ENCODE results near the gene LRRC4C.

DNA sequence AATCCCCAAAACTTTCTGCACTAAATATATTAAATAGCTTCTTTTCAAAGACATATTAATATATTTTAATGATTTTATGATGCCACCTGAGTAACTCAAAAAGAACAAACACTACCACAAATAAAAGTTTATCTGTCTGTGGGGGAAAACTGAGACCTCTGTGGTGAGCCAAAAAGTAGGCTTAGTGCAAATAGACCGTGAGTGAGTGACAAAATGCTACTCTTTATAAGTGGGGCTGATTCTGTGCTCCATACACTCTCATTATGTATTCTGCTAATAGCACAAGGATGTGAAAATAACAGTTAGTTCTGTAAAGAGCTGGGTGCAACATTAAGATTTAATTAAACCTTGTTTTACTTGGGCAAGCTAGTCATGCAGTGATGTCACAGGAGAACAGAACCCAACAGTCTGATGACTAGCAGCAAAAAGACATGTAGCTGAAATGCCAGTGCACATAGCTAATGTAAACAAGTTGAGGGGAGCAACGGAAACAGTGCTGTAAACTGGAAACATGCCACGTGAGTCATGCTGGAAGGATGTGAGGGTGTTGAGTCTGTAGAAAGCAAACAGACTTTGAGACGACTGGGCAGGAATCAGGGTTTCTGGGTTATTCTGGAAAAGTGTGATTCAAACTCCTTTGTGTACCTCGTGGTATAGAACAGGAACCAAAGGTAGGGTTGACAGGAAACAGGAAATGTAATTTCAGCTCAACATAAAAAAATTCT lies 1130.4 kb downstream of the LRRC4C start:
- TF ChIP-seq RFX5 (IDR thresholded peaks at IDR 0.05; ENCODE audit: low read length) (peak; percentile 64; the same call in 1 of the 2 replicates), GABPA (IDR thresholded peaks at IDR 0.05; ENCODE audit: low read depth) (peak; percentile 37), YY1 (IDR thresholded peaks at IDR 0.05; ENCODE audit: low read depth) (no peak), EP300 (IDR thresholded peaks at IDR 0.05; ENCODE audit: borderline replicate concordance in 1 of 2, low read depth in 1 of 2, low read length in 1 of 2) (peak in 1 of 2 experiments; percentile 97; a peak in 2 of 4 replicates), RAD21 (IDR thresholded peaks at IDR 0.05; ENCODE audit: low read length) (no peak), FOXJ3 (CRISPR knock-in tag; IDR thresholded peaks at IDR 0.05) (no peak)
- TF ChIP-seq, protein P1, sequence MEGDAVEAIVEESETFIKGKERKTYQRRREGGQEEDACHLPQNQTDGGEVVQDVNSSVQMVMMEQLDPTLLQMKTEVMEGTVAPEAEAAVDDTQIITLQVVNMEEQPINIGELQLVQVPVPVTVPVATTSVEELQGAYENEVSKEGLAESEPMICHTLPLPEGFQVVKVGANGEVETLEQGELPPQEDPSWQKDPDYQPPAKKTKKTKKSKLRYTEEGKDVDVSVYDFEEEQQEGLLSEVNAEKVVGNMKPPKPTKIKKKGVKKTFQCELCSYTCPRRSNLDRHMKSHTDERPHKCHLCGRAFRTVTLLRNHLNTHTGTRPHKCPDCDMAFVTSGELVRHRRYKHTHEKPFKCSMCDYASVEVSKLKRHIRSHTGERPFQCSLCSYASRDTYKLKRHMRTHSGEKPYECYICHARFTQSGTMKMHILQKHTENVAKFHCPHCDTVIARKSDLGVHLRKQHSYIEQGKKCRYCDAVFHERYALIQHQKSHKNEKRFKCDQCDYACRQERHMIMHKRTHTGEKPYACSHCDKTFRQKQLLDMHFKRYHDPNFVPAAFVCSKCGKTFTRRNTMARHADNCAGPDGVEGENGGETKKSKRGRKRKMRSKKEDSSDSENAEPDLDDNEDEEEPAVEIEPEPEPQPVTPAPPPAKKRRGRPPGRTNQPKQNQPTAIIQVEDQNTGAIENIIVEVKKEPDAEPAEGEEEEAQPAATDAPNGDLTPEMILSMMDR (IDR thresholded peaks at IDR 0.05), result no peak

Data from SK-N-SH (cell line).